NCI-H774 (cell line): ENCODE data around the gene PTP4A1.
A peak's percentile ranks its signal among the peaks of the same experiment; 100 is the strongest.

Source experiments
- DNase-seq: peaks from one replicate; lab custom pipeline; 2025; lab: John Stamatoyannopoulos, UW

Gene PTP4A1

DNA sequence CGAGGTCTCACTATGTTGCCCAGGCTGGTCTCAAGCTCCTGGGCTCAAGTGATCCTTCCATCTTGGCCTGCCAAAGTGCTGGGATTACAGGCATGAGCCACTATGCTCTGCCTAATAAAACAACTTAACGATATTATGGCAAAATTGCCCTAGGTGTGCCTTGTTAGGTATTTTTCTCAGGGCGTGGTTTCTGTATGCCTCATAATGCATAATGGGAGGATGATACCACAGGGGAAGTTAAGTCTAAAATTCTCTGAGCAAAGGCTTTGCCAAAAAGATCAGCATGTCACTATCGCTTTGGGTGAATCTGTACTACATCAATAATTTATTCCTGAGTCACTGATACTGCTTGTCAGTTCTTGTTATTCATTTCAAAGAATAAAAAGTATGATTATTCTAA lies 15.9 kb upstream of the PTP4A1 start:
- DNase-seq, result no peak

DNA sequence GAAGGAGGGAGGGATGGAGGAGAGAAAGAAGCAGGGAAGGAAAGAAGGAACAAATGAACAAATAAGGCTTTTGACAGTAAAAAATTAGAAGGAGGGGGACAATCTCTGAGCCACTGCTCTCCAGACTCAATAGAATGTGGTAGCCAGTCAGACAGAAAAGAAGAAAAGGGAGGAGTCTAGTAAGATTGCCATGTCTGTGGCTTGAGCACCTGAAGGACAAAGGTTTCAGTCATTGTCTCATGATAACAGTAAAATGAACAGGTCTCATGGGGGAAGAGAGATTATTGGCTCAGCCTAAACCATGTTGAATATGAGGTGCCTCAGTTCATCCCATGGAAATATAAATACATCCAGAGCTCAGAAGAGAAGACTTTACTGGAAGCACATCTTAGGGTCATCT lies 14.0 kb upstream of the PTP4A1 start:
- no peak for DNase-seq

DNA sequence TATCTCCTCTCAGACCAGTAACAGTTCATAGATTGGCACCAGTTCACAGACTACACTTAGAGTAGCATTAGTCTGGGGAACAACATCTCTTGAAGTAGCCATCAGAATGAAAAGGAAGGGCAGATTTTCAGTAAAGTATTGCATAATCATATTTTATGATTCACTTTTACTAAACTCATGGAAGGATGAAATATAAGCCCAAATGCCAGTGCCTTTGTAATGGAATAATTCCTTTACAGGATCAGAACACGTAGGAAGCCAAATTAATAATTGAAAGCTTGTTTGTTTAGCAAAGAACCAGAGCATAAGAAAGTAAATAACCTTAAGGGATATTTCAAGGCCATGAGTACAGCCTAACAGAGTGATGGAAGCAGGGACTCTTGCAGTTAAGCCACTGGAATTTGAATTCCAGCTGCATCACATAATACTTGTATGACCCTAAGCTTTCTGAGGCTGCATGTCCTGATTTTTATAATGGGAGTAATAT lies 11.4 kb upstream of the PTP4A1 start:
- DNase-seq, result no peak

DNA sequence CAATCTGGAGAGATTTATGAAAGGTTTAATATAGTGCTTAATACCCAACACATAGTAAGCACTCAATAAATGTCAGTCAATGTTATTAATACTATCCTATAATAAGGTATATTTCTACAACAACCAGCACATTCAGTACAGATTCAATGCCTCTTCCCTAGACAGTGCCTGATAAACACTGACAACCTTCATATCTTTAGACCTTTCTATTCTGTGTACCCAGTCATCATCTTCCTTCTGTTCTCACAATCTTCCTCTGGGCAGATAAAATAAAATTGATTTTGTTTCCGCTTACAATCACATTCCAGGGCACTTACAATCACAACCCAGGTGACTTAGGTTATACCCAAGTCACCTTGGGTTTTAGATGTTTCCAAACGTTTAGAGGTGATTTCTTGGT lies 11.0 kb upstream of the PTP4A1 start:
- DNase-seq, result no peak

DNA sequence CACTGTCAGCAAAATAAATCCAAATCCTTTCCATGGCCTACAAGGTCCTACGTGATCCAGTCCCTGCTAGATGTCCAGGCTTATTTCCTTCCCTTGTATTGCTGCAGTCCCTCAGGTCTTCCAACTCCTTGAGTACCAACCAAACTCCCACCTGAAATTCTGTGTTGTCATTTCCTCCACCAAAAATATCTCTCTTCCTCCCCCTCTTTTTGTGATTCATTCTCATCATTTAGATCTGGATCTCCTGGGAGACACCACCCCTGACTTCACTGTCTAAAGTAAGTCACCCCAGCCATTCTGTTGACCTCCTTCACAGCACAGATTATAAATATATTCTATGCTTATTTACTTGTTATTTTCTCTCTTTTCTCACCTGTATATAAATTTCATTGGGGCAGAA lies 9.0 kb upstream of the PTP4A1 start:
- DNase-seq, result no peak

DNA sequence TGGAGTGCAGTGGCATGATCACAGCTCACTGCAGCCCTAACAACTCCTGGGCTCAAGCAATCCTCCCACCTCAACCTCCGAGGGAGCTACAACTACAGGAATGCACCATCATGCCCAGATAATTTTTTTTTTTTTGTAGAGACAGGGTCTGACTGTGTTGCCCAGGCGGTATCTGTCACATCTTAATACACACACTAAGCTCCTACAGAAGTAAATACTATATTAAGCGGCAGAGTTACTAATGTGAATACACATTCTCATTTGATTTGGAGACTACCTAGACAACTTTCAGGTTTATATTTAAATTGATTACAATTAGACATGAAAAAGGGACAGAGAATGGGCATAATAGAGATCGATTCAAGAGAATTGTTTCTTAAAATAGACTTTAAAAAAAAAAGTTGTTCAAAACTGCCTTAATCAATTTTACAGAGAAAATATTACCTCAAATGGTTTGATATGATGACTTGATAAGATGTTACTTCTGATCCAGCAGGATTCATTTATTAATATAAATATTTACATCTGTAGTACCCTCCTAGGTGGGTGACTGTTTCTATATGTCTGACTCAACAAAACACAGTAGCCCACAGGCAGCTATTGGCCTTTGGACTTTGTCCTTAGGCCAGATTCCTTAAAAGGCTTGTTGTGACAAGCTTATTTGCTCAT lies 7.1 kb upstream of the PTP4A1 start:
- no peak for DNase-seq

DNA sequence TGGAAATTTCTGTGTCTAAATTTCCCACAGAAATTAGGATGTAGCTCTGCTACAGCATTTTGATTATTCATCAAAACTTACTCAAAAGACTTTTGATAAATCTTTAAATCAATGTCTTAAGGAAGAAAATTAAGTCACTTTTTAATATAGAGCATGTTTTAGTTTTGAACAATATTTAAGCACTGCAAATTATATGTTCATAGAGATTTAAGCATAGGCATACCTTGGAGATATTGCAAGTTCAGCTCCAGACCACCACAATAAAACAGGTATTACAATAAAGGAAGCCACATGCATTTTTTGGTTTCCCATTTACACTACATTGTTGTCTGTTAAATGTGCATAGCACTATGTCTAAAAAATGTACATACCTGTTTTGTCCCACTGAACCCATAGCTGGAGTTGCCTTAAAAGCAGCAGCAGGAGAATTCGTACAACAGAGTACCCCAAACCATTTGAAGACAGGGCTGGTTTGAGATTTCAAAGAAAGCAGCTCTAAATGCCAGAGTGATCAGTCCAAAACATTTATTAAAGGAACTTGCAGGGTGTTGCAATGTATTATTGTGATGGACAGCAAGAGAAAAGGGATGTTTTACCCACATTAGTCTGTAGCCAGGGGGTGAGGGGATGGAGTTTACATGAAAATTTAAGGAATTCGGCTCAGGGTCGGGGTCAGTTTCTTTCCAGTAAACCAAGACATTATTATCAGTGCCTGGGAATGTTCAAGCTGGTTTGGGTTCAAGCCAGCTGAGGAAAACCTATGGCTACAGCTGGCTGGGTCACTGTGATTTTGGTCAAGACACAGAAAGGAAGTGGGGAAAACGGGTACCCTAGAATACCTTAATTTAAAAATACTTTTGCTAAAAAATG lies 6.3 kb upstream of the PTP4A1 start:
- no peak for DNase-seq

DNA sequence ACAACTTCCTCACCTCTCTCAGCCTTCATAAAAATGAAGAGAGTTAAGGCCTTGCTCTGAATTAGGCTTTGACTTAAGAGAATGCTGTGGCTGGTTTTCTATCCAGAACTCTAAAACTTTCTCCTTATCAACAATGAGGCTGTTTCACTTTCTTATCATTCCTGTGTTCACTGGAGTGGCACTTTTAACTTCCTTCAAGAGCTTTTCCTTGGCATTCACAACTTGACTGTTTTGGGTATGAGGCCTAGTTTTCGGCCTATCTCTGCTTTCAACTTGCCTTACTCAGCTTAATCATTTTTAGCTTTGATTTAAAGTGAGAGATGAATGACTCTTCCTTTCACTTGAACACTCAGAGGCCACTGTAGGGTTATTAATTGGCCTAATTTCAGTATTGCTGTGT lies 4.3 kb upstream of the PTP4A1 start:
- DNase-seq, result no peak

DNA sequence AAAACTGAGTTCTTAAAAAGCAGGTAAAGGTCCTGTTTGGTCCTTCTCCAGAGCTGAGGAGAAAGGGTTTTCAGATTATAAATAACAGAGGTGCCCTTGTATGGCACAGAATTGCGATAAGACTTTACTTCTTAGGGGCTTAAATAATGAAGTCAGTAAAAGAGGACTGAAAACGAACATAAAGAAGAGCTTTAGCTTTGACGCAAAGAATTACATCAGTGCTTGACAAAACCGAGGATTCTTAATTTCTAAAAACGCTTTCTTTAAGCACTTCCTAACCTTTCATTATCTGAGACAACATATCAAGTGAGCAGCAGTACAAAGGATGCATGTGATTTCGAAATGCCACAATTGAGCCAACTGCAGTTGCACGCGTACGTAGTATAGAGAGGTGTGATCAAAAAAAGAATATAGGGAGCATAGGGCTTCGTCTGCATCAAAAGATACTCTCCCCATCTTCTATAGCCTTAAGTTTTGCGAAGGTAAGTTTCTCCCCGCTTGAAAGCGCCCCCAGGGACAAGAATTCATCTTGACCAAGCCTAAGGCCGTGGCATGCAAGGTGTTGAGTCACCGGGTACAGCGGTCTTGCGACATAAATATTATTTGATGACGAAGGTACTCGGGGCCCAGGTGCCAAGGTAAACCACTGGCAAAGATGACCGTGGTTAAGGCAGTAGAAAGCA lies 778 bp upstream of the PTP4A1 start:
- peak; percentile 52 for DNase-seq

DNA sequence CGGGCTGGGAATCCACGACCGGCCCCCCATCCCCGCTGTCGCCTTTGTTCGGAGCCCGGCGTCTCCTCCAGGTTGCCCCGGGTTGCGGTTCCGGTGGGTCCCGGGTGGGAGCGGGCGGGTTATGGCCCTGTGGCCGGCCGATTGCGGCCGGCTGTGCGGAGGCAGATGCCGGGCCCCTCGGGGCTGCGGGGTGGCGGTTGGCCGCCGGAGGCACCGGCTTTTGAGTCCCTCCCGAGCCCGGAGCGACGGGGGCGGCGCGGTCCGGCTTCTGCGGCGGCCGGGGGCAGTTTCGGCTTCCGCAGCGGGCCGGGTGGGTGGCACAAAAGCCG lies 431 bp downstream of the PTP4A1 start:
- DNase-seq, result no peak

DNA sequence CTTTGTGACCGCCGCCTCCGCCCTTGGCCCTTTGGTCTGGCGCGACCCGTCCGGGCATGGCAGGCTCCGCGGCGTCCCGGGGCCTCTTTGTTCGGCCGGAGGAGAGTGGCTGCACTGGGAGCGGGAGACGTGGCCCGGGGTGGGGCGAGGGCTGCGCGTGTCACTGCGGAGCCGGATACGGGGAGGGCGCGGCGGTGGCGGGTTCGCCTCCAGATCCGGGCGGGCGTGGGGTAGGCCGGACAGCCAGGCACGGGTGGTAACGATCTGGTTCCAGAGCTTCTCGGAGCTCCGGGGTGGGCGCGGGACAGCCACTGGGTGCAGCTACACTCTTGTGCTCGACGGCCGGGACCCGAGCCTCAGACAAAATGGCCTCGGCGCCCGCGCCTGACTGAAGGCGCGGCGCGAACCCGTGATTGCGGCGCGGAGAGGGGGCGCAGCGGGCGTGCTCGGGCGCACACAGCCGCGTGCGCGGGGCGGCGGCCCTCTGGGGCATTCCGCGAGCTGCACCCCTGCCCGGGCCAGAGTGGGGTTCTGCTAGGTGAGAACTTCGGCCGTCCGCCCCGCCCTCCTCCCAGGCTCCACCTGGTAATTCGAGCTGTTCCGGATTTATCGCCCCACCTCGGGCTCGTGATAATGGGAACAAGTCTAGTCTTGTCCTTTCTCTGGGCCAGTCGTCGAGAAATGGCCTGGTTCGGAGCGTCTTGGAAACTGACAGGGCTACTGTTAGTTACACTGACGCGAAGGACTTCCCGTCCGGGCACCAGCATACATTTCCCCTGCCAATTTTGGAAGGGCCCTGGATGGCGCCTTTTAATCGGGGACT lies 1.0 kb downstream of the PTP4A1 start:
- DNase-seq, result peak; percentile 59

DNA sequence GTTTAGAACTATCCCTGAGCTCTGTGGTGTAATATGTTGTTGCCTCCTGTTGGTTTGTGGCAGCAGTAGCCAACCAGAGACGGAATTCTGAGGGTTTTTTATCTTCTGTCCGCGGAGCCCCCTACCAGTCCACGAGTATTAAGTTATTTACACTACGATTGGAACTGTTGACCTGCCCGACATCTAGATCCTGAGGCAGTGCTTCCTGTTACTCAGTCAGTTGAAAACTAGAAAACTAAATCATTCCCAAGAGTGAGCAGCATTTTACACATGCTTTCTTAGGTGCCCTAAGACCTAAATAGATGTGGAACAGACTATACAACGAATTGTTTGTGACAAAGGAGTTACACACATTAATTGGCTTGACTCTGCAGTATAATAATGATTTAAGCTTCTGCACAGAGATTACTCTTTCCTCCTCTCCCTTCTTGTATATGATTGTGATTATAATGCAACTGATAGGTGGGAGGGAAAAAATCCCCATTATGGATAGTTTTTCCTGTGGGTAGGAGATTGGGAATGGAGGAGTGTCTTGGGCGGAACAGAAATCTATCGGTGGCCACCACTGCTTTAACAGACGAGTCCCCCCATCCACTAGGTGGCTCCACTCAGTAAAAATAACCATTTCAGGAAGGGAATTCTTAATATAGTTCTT lies 1.7 kb downstream of the PTP4A1 start:
- DNase-seq, result peak; percentile 12

DNA sequence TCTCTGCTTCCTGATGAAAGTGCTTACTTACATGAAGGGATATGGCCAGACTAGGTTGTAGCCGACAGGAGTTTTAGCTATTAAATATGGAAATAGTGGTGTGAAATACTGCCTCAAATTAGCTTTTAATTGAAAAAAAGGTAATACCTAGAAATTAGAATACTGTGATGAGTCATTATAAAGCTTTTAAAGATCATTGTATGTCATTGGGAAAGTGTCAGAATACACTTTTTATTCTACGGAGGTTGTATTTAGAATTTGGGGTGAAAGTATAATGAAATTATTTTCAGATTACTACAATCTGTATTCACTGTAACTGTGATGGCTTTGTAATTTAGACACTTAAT lies 2.2 kb downstream of the PTP4A1 start:
- no peak for DNase-seq

DNA sequence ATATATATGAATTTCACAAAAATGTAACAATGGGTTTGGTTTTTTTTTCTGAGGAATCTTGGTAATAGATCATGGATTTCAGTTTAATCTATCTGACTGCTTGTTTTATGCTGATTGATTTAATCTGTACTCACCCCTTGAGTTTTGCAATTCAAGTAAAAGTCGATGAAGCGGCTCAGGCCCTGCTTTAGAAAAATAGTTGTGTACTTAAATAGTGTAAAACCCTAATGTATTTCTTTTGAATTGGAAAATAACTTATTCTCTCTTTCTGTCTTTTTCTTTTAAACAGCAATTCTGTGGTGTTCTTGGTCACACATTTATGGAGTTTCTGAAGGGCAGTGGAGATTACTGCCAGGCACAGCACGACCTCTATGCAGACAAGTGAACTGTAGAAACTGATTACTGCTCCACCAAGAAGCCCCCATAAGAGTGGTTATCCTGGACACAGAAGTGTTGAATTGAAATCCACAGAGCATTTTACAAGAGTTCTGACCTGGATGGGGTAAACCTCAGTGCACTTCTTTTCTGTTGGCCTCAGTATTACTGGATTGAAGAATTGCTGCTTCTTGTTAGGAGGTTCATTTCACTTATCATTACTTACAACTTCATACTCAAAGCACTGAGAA lies 4.0 kb downstream of the PTP4A1 start:
- DNase-seq, result no peak

DNA sequence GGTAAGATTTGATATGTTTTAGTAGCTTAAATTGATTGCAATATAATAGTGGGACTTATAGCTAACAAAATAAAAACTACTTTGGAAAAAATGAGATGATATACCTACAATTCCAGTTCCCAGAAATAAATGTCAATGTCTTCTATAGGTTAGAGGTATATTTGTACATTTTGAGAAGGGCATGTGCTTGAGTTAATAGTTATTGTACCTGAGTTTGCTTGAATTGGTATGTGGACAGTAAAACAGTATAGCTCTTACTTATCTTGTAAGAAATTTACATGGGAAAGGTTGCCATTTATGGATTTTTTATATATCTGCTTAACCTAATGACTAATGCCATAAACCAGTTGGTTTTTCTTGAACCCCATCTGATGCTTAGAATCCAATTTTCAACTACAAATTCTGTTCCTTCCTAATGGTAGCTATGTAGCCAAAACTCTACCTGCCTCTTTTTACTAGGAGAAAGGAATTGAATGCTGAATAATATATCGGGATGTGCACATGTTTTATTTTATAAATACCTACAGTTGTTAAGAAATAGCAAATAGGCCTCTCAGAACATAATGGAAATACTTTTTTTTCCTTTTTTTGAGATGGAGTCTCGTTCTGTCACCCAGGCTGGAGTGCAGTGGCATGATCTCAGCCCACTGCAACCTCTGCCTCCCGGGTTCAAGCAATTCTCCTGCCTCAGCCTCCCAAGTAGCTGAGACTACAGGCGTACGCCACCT lies 4.9 kb downstream of the PTP4A1 start:
- DNase-seq, result no peak

DNA sequence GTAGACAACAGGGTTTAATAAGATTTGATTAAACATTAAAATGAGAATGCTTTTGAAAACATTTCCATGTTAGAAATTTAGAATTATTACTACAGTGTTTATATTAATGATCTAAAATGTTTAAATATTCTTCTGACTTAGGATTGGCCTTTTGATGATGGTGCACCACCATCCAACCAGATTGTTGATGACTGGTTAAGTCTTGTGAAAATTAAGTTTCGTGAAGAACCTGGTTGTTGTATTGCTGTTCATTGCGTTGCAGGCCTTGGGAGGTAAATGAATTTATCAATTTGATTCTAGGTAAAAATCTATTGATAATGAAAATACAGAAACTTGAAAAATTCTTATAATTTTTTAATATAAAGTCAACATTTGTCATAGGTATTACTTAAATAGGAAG lies 6.5 kb downstream of the PTP4A1 start:
- DNase-seq, result no peak

DNA sequence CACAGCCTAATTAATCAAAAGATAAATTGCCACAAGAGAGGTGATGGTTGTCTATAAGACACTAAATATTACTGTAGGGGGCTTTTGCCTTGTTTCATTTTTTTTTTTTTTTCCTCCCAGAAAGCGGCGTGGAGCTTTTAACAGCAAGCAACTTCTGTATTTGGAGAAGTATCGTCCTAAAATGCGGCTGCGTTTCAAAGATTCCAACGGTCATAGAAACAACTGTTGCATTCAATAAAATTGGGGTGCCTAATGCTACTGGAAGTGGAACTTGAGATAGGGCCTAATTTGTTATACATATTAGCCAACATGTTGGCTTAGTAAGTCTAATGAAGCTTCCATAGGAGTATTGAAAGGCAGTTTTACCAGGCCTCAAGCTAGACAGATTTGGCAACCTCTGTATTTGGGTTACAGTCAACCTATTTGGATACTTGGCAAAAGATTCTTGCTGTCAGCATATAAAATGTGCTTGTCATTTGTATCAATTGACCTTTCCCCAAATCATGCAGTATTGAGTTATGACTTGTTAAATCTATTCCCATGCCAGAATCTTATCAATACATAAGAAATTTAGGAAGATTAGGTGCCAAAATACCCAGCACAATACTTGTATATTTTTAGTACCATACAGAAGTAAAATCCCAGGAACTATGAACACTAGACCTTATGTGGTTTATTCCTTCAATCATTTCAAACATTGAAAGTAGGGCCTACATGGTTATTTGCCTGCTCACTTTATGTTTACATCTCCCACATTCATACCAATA lies 7.8 kb downstream of the PTP4A1 start:
- no peak for DNase-seq

DNA sequence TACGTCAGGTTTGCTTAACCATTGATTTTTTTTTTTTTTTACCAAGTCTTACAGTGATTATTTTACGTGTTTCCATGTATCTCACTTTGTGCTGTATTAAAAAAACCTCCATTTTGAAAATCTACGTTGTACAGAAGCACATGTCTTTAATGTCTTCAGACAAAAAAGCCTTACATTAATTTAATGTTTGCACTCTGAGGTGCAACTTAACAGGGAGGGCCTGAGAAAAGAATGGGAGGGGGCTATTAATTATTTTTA lies 8.4 kb downstream of the PTP4A1 start:
- DNase-seq, result no peak

DNA sequence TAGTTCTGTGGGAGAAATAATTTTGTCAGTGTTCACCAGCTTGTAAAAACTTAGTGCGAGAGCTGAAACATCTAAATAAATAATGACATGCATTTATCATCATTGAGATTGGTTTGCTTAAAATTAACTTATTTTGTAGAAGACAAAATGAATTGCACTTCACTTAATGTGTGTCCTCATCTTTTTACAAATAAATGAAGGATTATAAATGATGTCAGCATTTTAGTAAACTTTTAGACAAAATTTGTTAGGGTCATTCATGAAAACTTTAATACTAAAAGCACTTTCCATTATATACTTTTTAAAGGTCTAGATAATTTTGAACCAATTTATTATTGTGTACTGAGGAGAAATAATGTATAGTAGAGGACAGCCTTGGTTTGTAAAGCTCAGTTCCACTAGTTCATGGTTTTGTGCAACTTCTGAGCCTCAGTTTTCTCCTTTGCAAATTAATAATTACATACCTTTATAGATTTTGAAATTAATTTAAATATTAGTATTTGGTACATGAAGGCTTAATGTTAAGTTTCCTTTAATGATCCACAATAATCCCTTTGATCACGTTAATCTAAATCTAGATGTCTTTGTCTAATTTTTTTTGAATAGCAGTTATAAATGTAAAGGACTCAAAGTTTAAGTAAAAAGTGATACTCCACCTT lies 9.2 kb downstream of the PTP4A1 start:
- no peak for DNase-seq
